ENCODE results near the gene DDX25. TPM values are rescaled to one million over a fixed set of nuclear protein-coding genes. Genes with fewer than 3 reads are reported as not detected.

Gene DDX25
- polyA plus RNA-seq, 3 donors = not detected

- H3K4me1 Mint-ChIP-seq = no peaks in the 10 kb centered on the region
- no peaks in the 10 kb centered on the region for H3K4me1 ChIP-seq (ENCODE audit: control insufficient read depth in 1 of 2, insufficient read depth in 2 of 2, low read length in 2 of 2)
- H3K9me3 ChIP-seq (replicated peaks in 1 of 2; ENCODE audit: control insufficient read depth in 1 of 2, insufficient read depth in 1 of 2, low read length in 2 of 2) = no peaks in the 10 kb centered on the region
- TF ChIP-seq CTCF (IDR thresholded peaks at IDR 0.05) = no peak
- H3K4me2 ChIP-seq (replicated peaks; ENCODE audit: extremely low read depth, low read length, poor library complexity, severe bottlenecking) = no peak overlapping the region
- no peaks in the 10 kb centered on the region for H4K20me1 ChIP-seq (ENCODE audit: insufficient read depth, low read length)
- WGBS (ENCODE audit: insufficient coverage) = no CpG with 5 or more reads among the region's 6 CpGs
- no peaks in the 10 kb centered on the region for H3K36me3 ChIP-seq (replicated peaks in 1 of 2; ENCODE audit: control insufficient read depth in 1 of 2, insufficient read depth in 2 of 2, low read length in 2 of 2)
- no peaks in the 10 kb centered on the region for H3K27me3 ChIP-seq (ENCODE audit: control insufficient read depth in 2 of 2, insufficient read depth in 2 of 2, low read length in 2 of 2)
- no peak overlapping the region for H3K27ac ChIP-seq (ENCODE audit: low read depth in 1 of 2, low read length in 2 of 2)
- no peak for DNase-seq
- H3K79me2 ChIP-seq (ENCODE audit: insufficient read depth, low read length) = no peaks in the 10 kb centered on the region
- no peaks in the 10 kb centered on the region for H3K36me3 Mint-ChIP-seq
- no peaks in the 10 kb centered on the region for H3K9me3 Mint-ChIP-seq
- H3K4me3 ChIP-seq (replicated peaks in 1 of 3; ENCODE audit: low read depth in 2 of 3, low read length in 3 of 3) = no peak overlapping the region
- no peak overlapping the region for H3K9ac ChIP-seq (ENCODE audit: insufficient read depth, low read length, poor library complexity, severe bottlenecking)
- H3K27ac Mint-ChIP-seq = no peak overlapping the region
- H3K27me3 Mint-ChIP-seq (ENCODE audit: low read depth in 3 of 3) = peaks cover 4 to 6% (median 5%) of the 10 kb centered on the region in 3 donors
- no peak overlapping the region for H3K4me3 Mint-ChIP-seq
- H2AFZ ChIP-seq (ENCODE audit: insufficient read depth, low read depth, low read length, poor library complexity, severe bottlenecking) = no peak overlapping the region
- intact Hi-C loops (cut with micrococcal nuclease) = no loop called here
Measured at GRCh38 chr11:125975634-125976033, 71.3 kb downstream of the DDX25 start.

GRCh38 chr11:125976156-125976555, 71.8 kb downstream of the DDX25 start:
- no peaks in the 10 kb centered on the region for H3K4me1 Mint-ChIP-seq
- H3K4me3 Mint-ChIP-seq = no peak overlapping the region
- H4K20me1 ChIP-seq (ENCODE audit: insufficient read depth, low read length) = no peaks in the 10 kb centered on the region
- H3K27ac ChIP-seq (ENCODE audit: low read depth in 1 of 2, low read length in 2 of 2) = no peak overlapping the region
- no peaks in the 10 kb centered on the region for H3K79me2 ChIP-seq (ENCODE audit: insufficient read depth, low read length)
- H2AFZ ChIP-seq (ENCODE audit: insufficient read depth, low read depth, low read length, poor library complexity, severe bottlenecking) = no peak overlapping the region
- H3K9ac ChIP-seq (ENCODE audit: insufficient read depth, low read length, poor library complexity, severe bottlenecking) = no peak overlapping the region
- H3K9me3 ChIP-seq (replicated peaks in 1 of 2; ENCODE audit: control insufficient read depth in 1 of 2, insufficient read depth in 1 of 2, low read length in 2 of 2) = no peaks in the 10 kb centered on the region
- H3K4me2 ChIP-seq (replicated peaks; ENCODE audit: extremely low read depth, low read length, poor library complexity, severe bottlenecking) = no peak overlapping the region
- peaks cover 4 to 6% (median 5%) of the 10 kb centered on the region in 3 donors for H3K27me3 Mint-ChIP-seq (ENCODE audit: low read depth in 3 of 3)
- no peaks in the 10 kb centered on the region for H3K9me3 Mint-ChIP-seq
- intact Hi-C loops (cut with micrococcal nuclease) = no loop called here
- H3K36me3 Mint-ChIP-seq = no peaks in the 10 kb centered on the region
- no peak overlapping the region for H3K4me3 ChIP-seq (replicated peaks in 1 of 3; ENCODE audit: low read depth in 2 of 3, low read length in 3 of 3)
- H3K27me3 ChIP-seq (ENCODE audit: control insufficient read depth in 2 of 2, insufficient read depth in 2 of 2, low read length in 2 of 2) = no peaks in the 10 kb centered on the region
- no peaks in the 10 kb centered on the region for H3K4me1 ChIP-seq (ENCODE audit: control insufficient read depth in 1 of 2, insufficient read depth in 2 of 2, low read length in 2 of 2)
- TF ChIP-seq CTCF (IDR thresholded peaks at IDR 0.05) = no peak
- DNase-seq = no peak
- H3K36me3 ChIP-seq (replicated peaks in 1 of 2; ENCODE audit: control insufficient read depth in 1 of 2, insufficient read depth in 2 of 2, low read length in 2 of 2) = no peaks in the 10 kb centered on the region
- no peak overlapping the region for H3K27ac Mint-ChIP-seq
